GM23248 (cell line): ENCODE results near the gene HTR4. TPM values are rescaled to one million over a fixed set of nuclear protein-coding genes. Genes with fewer than 3 reads are reported as not detected.

Source experiments
- DNase-seq: peaks from one replicate; pipeline ENCODE4 v3.0.0-alpha.2; 2015
- H2AFZ ChIP-seq: fragments of 200-600 bp; sonication (generic); 2 replicates; pipeline ENCODE4 v1.6.1; 2016; ENCODE audit warnings: antibody characterized with exemption
- H3F3A ChIP-seq: fragments of 200-600 bp; sonication (generic); 2 replicates; pipeline ENCODE4 v1.6.1; 2016; ENCODE audit warnings: mild to moderate bottlenecking, antibody characterized with exemption, mixed run types; ENCODE audit not compliant: insufficient read depth
- H3K27ac ChIP-seq: fragments of 200-600 bp; sonication (generic); 2 replicates; pipeline ENCODE4 v1.5.1; 2016; ENCODE audit warnings: mild to moderate bottlenecking
- H3K27me3 ChIP-seq: fragments of 200-600 bp; sonication (generic); replicated peaks from 2 replicates; pipeline ENCODE4 v1.6.1; 2016; ENCODE audit warnings: mild to moderate bottlenecking; ENCODE audit not compliant: insufficient read depth
- H3K36me3 ChIP-seq: fragments of 200-600 bp; sonication (generic); 2 replicates; pipeline ENCODE4 v1.6.1; 2016; ENCODE audit warnings: low read depth, mild to moderate bottlenecking
- H3K4me1 ChIP-seq: fragments of 200-600 bp; sonication (generic); 2 replicates; pipeline ENCODE4 v1.6.1; 2016; ENCODE audit warnings: mild to moderate bottlenecking; ENCODE audit not compliant: insufficient read depth
- H3K4me2 ChIP-seq: fragments of 200-600 bp; sonication (generic); one replicate; pipeline ENCODE4 v1.6.1; 2016; ENCODE audit warnings: mild to moderate bottlenecking; ENCODE audit not compliant: unreplicated experiment
- H3K4me3 ChIP-seq: fragments of 200-600 bp; sonication (generic); 2 replicates; pipeline ENCODE4 v1.5.1; 2016; ENCODE audit warnings: mild to moderate bottlenecking
- H3K79me2 ChIP-seq: fragments of 200-600 bp; sonication (generic); 2 replicates; pipeline ENCODE4 v1.6.1; 2016; ENCODE audit warnings: mild to moderate bottlenecking; ENCODE audit not compliant: insufficient read depth
- H3K9ac ChIP-seq: fragments of 200-600 bp; sonication (generic); 2 replicates; pipeline ENCODE4 v1.6.1; 2016; ENCODE audit warnings: mild to moderate bottlenecking
- H3K9me2 ChIP-seq: fragments of 200-600 bp; sonication (generic); 2 replicates; pipeline ENCODE4 v1.6.1; 2016; ENCODE audit warnings: mixed run types, mild to moderate bottlenecking, moderate library complexity; ENCODE audit not compliant: insufficient read depth
- H3K9me3 ChIP-seq: fragments of 200-600 bp; sonication (generic); one replicate; pipeline ENCODE4 v1.6.1; 2017; ENCODE audit warnings: low read depth
- H4K20me1 ChIP-seq: fragments of 200-600 bp; sonication (generic); 2 replicates; pipeline ENCODE4 v1.6.0; 2016; ENCODE audit not compliant: insufficient read depth
- EZH2 ChIP-seq: fragments of 200-600 bp; sonication (generic); IDR thresholded peaks from 2 replicates; pipeline ENCODE4 v1.6.1; 2018; ENCODE audit warnings: antibody characterized with exemption, mild to moderate bottlenecking; ENCODE audit not compliant: insufficient read depth, poor library complexity, severe bottlenecking
- EZH2phosphoT487 ChIP-seq: fragments of 200-600 bp; sonication (generic); IDR thresholded peaks from 2 replicates; pipeline ENCODE4 v1.6.1; 2018; ENCODE audit warnings: antibody characterized with exemption, moderate library complexity, mild to moderate bottlenecking, low read depth; ENCODE audit not compliant: insufficient read depth
- WGBS, 2 experiments: methylation state at CpG; one replicate each; pipeline ENCODE4 v1.1.6; 2015 to 2017; ENCODE audit warnings: low lambda C conversion rate in 2 of 2, low coverage in 1 of 2; ENCODE audit errors: missing lambda C conversion rate in 2 of 2; 5-methylcytosine and 5-hydroxymethylcytosine counted together
- in situ Hi-C: fragments of 300-500 bp; cut with MboI; formaldehyde crosslinking; loops from 2 replicates; pipeline ENCODE4 v1.15.0; 2020
- polyA plus RNA-seq: library from polyadenylated mRNA; unstranded; fragments of >200 nt; fragmentation: Nextera tagmentation; extraction: Ambion mirVana; gene quantifications from 2 replicates; pipeline ENCODE4 v1.2.1, GENCODE V29; 2016
- total RNA-seq: library from RNA; depleted of rRNA; stranded (reverse); fragments of >200 nt; shearing (Covaris generic); gene quantifications from 2 replicates; pipeline ENCODE4 v1.2.3, GENCODE V29; 2014

HTR4 gene
- total and polyA plus RNA-seq, 2 experiments from 2014 or later, result not detected

DNA sequence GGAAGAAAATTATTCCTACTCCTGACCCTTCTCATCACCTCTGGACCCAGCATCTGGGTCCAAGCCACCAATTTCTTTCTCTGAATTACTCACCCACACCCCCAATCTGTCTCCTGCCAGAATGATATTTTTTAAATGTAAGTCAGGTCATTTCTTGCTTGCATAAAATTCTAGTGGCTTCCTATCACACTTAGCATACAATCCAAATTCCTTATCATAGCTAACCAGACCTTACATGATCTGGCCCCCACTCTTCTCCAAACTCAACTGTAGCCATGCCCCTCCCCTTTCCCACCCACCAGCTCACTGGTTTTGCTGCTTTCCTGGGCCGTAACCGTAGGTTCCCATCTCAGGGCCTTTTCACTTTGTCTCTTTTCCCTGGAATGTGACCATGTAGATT lies 15.2 kb downstream of the HTR4 start:
- in situ Hi-C loops, result no loop called here
- Histone ChIP-seq H3K36me3 (no peaks in the 10 kb centered on the region), H3F3A (no peaks in the 10 kb centered on the region), H2AFZ (no peak overlapping the region), H3K9ac (no peak overlapping the region), H3K4me2 (no peak overlapping the region), H3K27ac (no peak overlapping the region), H3K9me2 (no peaks in the 10 kb centered on the region), H3K9me3 (no peaks in the 10 kb centered on the region), H3K4me3 (no peak overlapping the region), H4K20me1 (no peaks in the 10 kb centered on the region), H3K79me2 (no peaks in the 10 kb centered on the region), H3K27me3 (peaks cover 5% of the 10 kb centered on the region), H3K4me1 (no peaks in the 10 kb centered on the region)
- TF ChIP-seq EZH2phosphoT487 (no peak), EZH2 (no peak)
- DNase-seq, result no peak
- 20 to 22% methylated on average over 1 to 2 of the region's 2 CpGs for WGBS, 2 experiments

DNA sequence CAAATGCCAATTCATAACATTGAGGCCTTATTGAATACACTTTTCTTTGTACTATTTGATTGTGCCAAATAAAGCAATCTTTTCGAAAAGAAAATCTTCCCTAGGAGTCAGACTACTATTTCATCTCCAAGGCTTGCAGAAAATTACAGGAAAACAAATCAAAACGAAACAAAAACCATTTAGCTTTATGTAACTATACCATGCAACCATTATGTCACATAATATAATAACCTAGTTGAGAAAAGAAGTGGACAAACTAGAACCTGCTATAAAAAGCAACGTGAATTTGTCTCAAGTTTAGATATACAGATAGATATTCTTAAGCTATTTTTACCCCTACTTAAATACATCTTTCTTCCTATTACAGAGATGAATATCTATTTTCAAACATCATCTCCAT lies 18.0 kb downstream of the HTR4 start:
- Histone ChIP-seq H3F3A (no peaks in the 10 kb centered on the region), H3K9me3 (no peaks in the 10 kb centered on the region), H3K36me3 (no peaks in the 10 kb centered on the region), H3K4me2 (no peak overlapping the region), H3K9ac (no peak overlapping the region), H3K4me3 (no peak overlapping the region), H4K20me1 (no peaks in the 10 kb centered on the region), H3K27ac (no peak overlapping the region), H2AFZ (no peak overlapping the region), H3K27me3 (peaks cover 14% of the 10 kb centered on the region; the same call in 1 of the 2 replicates), H3K79me2 (no peaks in the 10 kb centered on the region), H3K9me2 (no peaks in the 10 kb centered on the region), H3K4me1 (no peaks in the 10 kb centered on the region)
- DNase-seq, result no peak
- TF ChIP-seq EZH2phosphoT487, result no peak
- no peak for TF ChIP-seq EZH2
- in situ Hi-C loops, result no loop called here
- 4 to 8% methylated on average over 3 of the region's 3 CpGs for WGBS, 2 experiments

DNA sequence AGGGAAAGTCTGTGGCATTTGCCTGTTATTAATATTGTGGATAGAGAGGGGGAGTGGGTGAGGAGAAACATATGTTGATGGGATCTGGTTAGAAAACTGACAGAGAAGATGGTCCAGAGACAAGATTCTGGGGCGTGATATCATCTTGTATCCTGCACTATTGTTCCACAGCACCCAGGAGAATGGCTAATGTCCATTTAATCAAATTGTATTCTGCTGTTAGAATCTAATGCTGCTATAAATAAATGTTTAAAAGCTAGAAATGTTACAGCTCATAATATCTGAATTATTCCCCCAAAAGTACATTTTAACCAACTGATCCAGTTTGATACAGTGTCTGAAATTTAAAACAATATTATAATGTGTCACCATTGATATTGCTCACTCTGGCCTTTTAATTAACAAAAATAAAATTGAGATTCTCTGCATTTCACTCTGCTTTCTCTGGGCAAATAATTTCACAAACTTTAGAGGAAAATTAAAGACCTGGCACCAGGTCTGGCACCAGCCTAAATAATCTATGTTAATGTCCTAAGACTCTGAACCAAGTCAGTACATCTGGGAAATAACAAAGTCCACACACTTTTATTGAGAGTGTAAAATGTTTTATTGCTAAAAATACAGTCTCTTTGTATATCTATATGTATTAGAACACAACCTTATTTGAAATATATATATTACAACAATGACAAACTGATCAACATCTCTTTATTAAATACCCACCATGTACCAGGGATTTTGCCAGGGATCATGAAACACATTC lies 18.8 kb downstream of the HTR4 start:
- Histone ChIP-seq H4K20me1 (no peaks in the 10 kb centered on the region), H3K9ac (no peak overlapping the region), H3K79me2 (no peaks in the 10 kb centered on the region), H3K4me3 (no peak overlapping the region), H3K4me1 (no peaks in the 10 kb centered on the region), H3F3A (no peaks in the 10 kb centered on the region), H2AFZ (no peak overlapping the region), H3K9me2 (no peaks in the 10 kb centered on the region), H3K9me3 (no peaks in the 10 kb centered on the region), H3K27ac (no peak overlapping the region), H3K27me3 (peaks cover 22% of the 10 kb centered on the region; the same call in 1 of the 2 replicates), H3K4me2 (no peak overlapping the region), H3K36me3 (no peaks in the 10 kb centered on the region)
- TF ChIP-seq EZH2phosphoT487 (no peak), EZH2 (no peak)
- DNase-seq, result no peak
- WGBS, 2 experiments, result 0% methylated on average over 1 of the region's 1 CpG
- in situ Hi-C loops, result no loop called here

DNA sequence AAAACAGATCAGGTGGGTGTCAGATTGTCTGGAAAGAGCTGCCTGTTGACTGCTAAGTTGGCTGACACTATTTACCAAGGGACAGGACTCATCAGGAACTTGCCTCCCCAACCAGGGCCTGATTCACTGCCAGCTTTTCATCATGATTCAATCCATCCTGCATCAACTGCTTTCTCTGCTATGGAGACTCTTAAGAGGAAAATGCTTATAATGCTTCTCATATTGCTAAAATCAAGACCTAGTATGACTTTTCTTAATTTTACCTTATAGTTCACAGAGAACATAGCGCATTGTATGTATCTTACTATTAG lies 21.3 kb downstream of the HTR4 start:
- Histone ChIP-seq H3K9ac (no peak overlapping the region), H3F3A (no peaks in the 10 kb centered on the region), H3K36me3 (no peaks in the 10 kb centered on the region), H4K20me1 (no peaks in the 10 kb centered on the region), H3K27ac (no peak overlapping the region), H3K9me2 (no peaks in the 10 kb centered on the region), H3K27me3 (peaks cover 24% of the 10 kb centered on the region; the same call in 1 of the 2 replicates), H3K9me3 (no peaks in the 10 kb centered on the region), H2AFZ (no peak overlapping the region), H3K4me2 (no peak overlapping the region), H3K79me2 (no peaks in the 10 kb centered on the region), H3K4me1 (no peaks in the 10 kb centered on the region), H3K4me3 (no peak overlapping the region)
- DNase-seq, result no peak
- in situ Hi-C loops, result no loop called here
- no peak for TF ChIP-seq EZH2phosphoT487
- no peak for TF ChIP-seq EZH2
- WGBS, 2 experiments, result 44 to 57% methylated on average over 1 of the region's 1 CpG
